ENCODE results near the gene ZNF699. TPM values are rescaled to one million over a fixed set of nuclear protein-coding genes. Genes with fewer than 3 reads are reported as not detected.

Gene ZNF699
- total and polyA plus RNA-seq, 2 of the 13 experiments (the other 11 are each of a cell fraction or from before 2014, with no cell fraction given): 0.33 to 2.2 TPM

GRCh38 chr19:9309139-9309973, at the start of gene ZNF699 (continued):
- no peak for TF ChIP-seq BCLAF1 (IDR thresholded peaks at IDR 0.05)
- TF ChIP-seq KMT2A (CRISPR knock-in tag; IDR thresholded peaks at IDR 0.05): peak; percentile 26; the same call in 1 of the 2 replicates
- TF ChIP-seq ZSCAN31 (CRISPR knock-in tag; IDR thresholded peaks at IDR 0.05; ENCODE audit: low read depth): no peak
- TF ChIP-seq ZNF800 (CRISPR knock-in tag; IDR thresholded peaks at IDR 0.05): no peak
- no peak for TF ChIP-seq ZNF609 (CRISPR knock-in tag; IDR thresholded peaks at IDR 0.05; ENCODE audit: borderline replicate concordance)
- no peak for TF ChIP-seq KIAA2018 (CRISPR knock-in tag; IDR thresholded peaks at IDR 0.05; ENCODE audit: borderline replicate concordance)
- TF ChIP-seq MXI1 (IDR thresholded peaks at IDR 0.05; ENCODE audit: borderline replicate concordance, low read depth, low read length): no peak
- no peak for TF ChIP-seq RBM22 (optimal IDR thresholded peaks at IDR 0.05; ENCODE audit: low read length)
- TF ChIP-seq HMGA1 (CRISPR knock-in tag; conservative IDR thresholded peaks at IDR 0.05): no peak
